Pancreas (tissue), 10 donors: ENCODE results near the gene AKAP8. TPM values are rescaled to one million over a fixed set of nuclear protein-coding genes. Genes with fewer than 3 reads are reported as not detected.

Source experiments
- ATAC-seq, 4 donors: fragments of 200-7000 bp; cut with Tn5 transposase; one replicate each; pipeline versions ENCODE4 v1.8.0 to v1.9.1; 2020; ENCODE audit warnings: mild to moderate bottlenecking in 4 of 4, moderate library complexity in 4 of 4
- DNase-seq, 6 donors: peaks; one replicate each; pipeline ENCODE4 v3.0.0-alpha.2; 2020
- FAIRE-seq: peaks from 2 replicates; lab custom pipeline; 2012; peaks lifted over from hg19 to GRCh38; lab: Jason Lieb, UNC
- H3K27ac ChIP-seq, 4 donors: fragments of 200-600 bp; sonication (generic); 1 replicate in 3 of 4; 2 replicates in 1 of 4; pipeline versions ENCODE4 v1.5.0 to v1.8.0; 2020
- H3K27me3 ChIP-seq, 4 donors: fragments of 200-600 bp; one replicate each; pipeline ENCODE4 v1.8.0; 2021
- H3K36me3 ChIP-seq, 3 donors: fragments of 200-600 bp; sonication (generic) in 1 of 3; one replicate each; pipeline versions ENCODE4 v1.5.0 to v1.8.0; 2020 to 2021
- H3K4me1 ChIP-seq, 3 donors: fragments of 200-600 bp; one replicate each; pipeline ENCODE4 v1.8.0; 2021
- H3K4me3 ChIP-seq, 4 donors: fragments of 200-600 bp; sonication (generic) in 2 of 4; one replicate each; pipeline versions ENCODE4 v1.5.0 to v1.8.0; 2020 to 2021
- H3K9me3 ChIP-seq, 4 donors: fragments of 200-600 bp; one replicate each; pipeline ENCODE4 v1.8.0; 2021
- WGBS, 2 donors: extraction: QIAGEN DNeasy Blood & Tissue Kit; methylation state at CpG; one replicate each; pipeline ENCODE4 v1.1.7; 2013; 5-methylcytosine and 5-hydroxymethylcytosine counted together
- intact Hi-C, 3 donors: fragments of 100-400 bp; cut with DNase I; formaldehyde crosslinking; loops; one replicate each; pipeline versions ENCODE4 v1.11.1 to v1.14.2; 2022
- polyA plus RNA-seq, 2 donors: library from polyadenylated mRNA; stranded (reverse); fragments of 200-250 nt; gene quantifications; one replicate each; pipeline ENCODE4 v1.2.3, GENCODE V29; 2013
- total RNA-seq, 6 donors: library from RNA; stranded (reverse); fragmentation: NEBNext Ultra II Directional in 4 of 6; extraction: Animal tissue kit (Norgen Biotek cat#: 25700) in 4 of 6; gene quantifications; one replicate each; pipeline versions ENCODE4 v1.2.1 to v1.2.4, GENCODE V29; 2021 to 2023
- TF ChIP-seq, protein P1 (sequence below), 4 donors: fragments of 200-600 bp; sonication (generic) in 3 of 4; IDR thresholded peaks; one replicate each; pipeline versions ENCODE4 v1.5.0 to v1.8.0; 2021; ENCODE audit warnings: antibody characterized with exemption in 4 of 4
- donor health status: healthy with polysubstance abuse.
- donor health status: DM: no; HTN: no; CAD: no; lungs with moderate emphysema.
- donor health status: DM: no; HTN: no; CAD: no.
- donor health status: control.
- donor health status: control.
- donor health status: Bipolar disorder and iron deficiency.
- donor health status: DM: yes; HTN: yes; CAD: no.
- donor health status: DM: no; HTN: no; CAD: no.
- donor health status: DM: no; HTN: no; CAD: no.
- donor health status: DM: yes; HTN: yes; CAD: no.

Gene AKAP8
- total and polyA plus RNA-seq, 8 donors, result 14.7 to 25.9 (median 17.6) TPM

- no peaks in the 10 kb centered on the region for H3K27me3 ChIP-seq
- no peak overlapping the region for H3K27ac ChIP-seq
- H3K4me3 ChIP-seq, result no peak overlapping the region
- intact Hi-C loops, result no loop called here
- H3K4me1 ChIP-seq, result peaks cover 2 to 7% (median 2%) of the 10 kb centered on the region in 3 donors
- ATAC-seq, result no peak
- FAIRE-seq, result no peak
- peak in 2 of 6 donors; percentile 32 to 66 for DNase-seq
- peaks cover 0 to 37% (median 15%) of the 10 kb centered on the region in 3 donors for H3K36me3 ChIP-seq
- H3K9me3 ChIP-seq, result no peaks in the 10 kb centered on the region
- TF ChIP-seq, protein P1, sequence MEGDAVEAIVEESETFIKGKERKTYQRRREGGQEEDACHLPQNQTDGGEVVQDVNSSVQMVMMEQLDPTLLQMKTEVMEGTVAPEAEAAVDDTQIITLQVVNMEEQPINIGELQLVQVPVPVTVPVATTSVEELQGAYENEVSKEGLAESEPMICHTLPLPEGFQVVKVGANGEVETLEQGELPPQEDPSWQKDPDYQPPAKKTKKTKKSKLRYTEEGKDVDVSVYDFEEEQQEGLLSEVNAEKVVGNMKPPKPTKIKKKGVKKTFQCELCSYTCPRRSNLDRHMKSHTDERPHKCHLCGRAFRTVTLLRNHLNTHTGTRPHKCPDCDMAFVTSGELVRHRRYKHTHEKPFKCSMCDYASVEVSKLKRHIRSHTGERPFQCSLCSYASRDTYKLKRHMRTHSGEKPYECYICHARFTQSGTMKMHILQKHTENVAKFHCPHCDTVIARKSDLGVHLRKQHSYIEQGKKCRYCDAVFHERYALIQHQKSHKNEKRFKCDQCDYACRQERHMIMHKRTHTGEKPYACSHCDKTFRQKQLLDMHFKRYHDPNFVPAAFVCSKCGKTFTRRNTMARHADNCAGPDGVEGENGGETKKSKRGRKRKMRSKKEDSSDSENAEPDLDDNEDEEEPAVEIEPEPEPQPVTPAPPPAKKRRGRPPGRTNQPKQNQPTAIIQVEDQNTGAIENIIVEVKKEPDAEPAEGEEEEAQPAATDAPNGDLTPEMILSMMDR (IDR thresholded peaks at IDR 0.05), result no peak
- WGBS, 2 donors, result 93 to 98% methylated on average over 22 of the region's 22 CpGs
Observed at GRCh38 chr19:15422296-15423075, 42.9 kb upstream of the AKAP8 start.

DNA sequence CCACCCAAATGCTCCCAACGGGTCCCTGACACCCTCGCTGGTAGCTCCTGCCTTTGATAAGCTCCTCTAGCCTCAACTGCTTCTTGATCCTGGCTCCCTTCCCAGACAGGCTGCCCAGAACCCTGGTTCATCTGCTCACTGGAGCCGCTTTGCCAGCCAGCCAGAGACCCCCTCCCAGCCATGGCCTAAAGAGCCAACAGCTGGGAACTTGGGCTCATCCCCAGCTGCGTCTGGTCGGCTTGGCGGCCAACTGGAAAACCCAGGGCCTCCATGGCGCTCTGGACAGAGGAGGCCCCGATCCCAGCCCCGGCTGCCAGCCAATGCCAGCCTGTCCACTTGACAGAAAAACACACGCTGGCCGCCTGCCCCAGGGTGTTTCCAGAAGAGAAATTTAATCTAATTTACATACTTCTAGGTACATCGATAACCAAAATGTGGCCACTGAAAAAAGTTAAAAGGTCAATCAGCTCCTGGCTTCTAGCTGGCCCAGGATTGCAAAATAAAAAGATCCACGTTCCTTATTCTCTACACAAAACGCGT is 42.2 kb upstream of the AKAP8 start:
- Histone ChIP-seq H3K27ac (no peak overlapping the region), H3K36me3 (peaks cover 0 to 31% (median 15%) of the 10 kb centered on the region in 3 donors), H3K27me3 (no peaks in the 10 kb centered on the region), H3K9me3 (no peaks in the 10 kb centered on the region), H3K4me3 (no peak overlapping the region), H3K4me1 (peaks cover 9 to 14% (median 9%) of the 10 kb centered on the region in 3 donors)
- ATAC-seq, result no peak
- intact Hi-C loops, result no loop called here
- 64 to 72% methylated on average over 15 of the region's 15 CpGs for WGBS, 2 donors
- FAIRE-seq, result no peak
- TF ChIP-seq, protein P1 (IDR thresholded peaks at IDR 0.05), result no peak
- peak in 3 of 6 donors; percentile 48 to 77 (median 56) for DNase-seq

- FAIRE-seq (no peak), DNase-seq (peak in 1 of 6 donors; percentile 18), ATAC-seq (no peak)
- H3K36me3 ChIP-seq, result peaks cover 0 to 25% (median 15%) of the 10 kb centered on the region in 3 donors
- H3K27me3 ChIP-seq, result no peaks in the 10 kb centered on the region
- peaks cover 13 to 20% (median 14%) of the 10 kb centered on the region in 3 donors for H3K4me1 ChIP-seq
- TF ChIP-seq, protein P1 (IDR thresholded peaks at IDR 0.05), result no peak
- intact Hi-C loops, result no loop called here
- H3K9me3 ChIP-seq, result no peaks in the 10 kb centered on the region
- 78 to 82% methylated on average over 12 of the region's 12 CpGs for WGBS, 2 donors
- H3K27ac ChIP-seq, result no peak overlapping the region
- no peak overlapping the region for H3K4me3 ChIP-seq
Observed at GRCh38 chr19:15421136-15421695, 41.6 kb upstream of the AKAP8 start.

DNA sequence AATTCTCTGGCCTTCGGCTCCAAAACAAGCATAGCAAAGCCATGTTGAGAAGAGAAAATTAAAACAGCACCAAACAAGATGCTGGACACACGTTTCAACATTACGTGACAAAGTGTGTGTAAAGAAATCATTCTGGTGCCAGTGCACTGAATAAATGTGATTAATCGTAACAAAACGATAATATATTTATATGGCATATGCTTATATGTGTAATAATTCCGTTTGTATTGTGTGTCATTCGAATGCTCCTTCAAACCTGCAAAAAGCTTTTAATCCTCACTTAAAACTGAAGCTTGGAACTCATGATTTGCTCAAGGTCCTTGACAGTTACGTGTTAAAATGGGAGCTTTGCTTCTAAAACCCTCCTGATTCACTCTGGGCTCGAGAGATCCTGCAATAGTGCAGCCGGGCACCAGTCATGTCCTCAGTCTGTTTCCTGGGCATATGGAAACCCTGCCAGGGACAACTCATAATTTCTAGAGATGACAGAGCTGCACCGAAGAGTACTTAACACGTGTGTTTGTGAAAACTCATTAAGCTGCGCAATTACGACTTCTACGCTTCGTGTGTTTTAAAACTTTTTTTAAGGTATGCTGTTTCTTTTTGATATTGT is 39.9 kb upstream of the AKAP8 start:
- Histone ChIP-seq H3K9me3 (no peaks in the 10 kb centered on the region), H3K27me3 (no peaks in the 10 kb centered on the region), H3K36me3 (peaks cover 0 to 14% (median 7%) of the 10 kb centered on the region in 3 donors), H3K4me1 (peaks cover 13 to 22% (median 17%) of the 10 kb centered on the region in 3 donors), H3K27ac (no peak overlapping the region), H3K4me3 (peak overlapping the region; percentile 4 to 98 (median 59))
- ATAC-seq (peak in 1 of 4 donors; percentile 2), DNase-seq (no peak), FAIRE-seq (no peak)
- intact Hi-C loops, result no loop called here
- TF ChIP-seq, protein P1 (IDR thresholded peaks at IDR 0.05), result peak in 1 of 4 donors; percentile 3
- 12 to 14% methylated on average over 16 of the region's 16 CpGs for WGBS, 2 donors
